Measurements from ENCODE around the gene MLPH.

MLPH gene

GRCh38 chr2:237567276-237568029 is 80.4 kb downstream of the MLPH start:
- peak overlapping the region; percentile 44 for H3K9ac ChIP-seq (ENCODE audit: low read depth, low read length, poor library complexity)
- no CpG with 5 or more reads among the region's 16 CpGs for WGBS, 2 donors (ENCODE audit: extremely low coverage in 2 of 2, insufficient read length in 2 of 2, insufficient replicate concordance in 1 of 2)
- H2BK5ac ChIP-seq (ENCODE audit: low read length): no peak overlapping the region

GRCh38 chr2:237568121-237568660 is 81.1 kb downstream of the MLPH start:
- Histone ChIP-seq H2BK12ac (ENCODE audit: low read length) (no peak overlapping the region), H3K23ac (ENCODE audit: low read depth, low read length, poor library complexity) (peak overlapping the region; percentile 47), H3K9ac (ENCODE audit: low read depth, low read length, poor library complexity) (no peak overlapping the region), H3K4ac (ENCODE audit: low read length) (no peak overlapping the region), H2BK120ac (ENCODE audit: low read depth, low read length) (no peak overlapping the region), H3K9me3 (replicated peaks in 1 of 2; ENCODE audit: control insufficient read depth in 2 of 2, insufficient read depth in 1 of 2, low read depth in 1 of 2, low read length in 2 of 2) (peaks cover 0 to 8% of the 10 kb centered on the region in 2 donors), H4K91ac (ENCODE audit: low read depth, low read length, poor library complexity) (no peak overlapping the region), H2BK15ac (ENCODE audit: low read length) (no peak overlapping the region), H3K4me3 (ENCODE audit: low read length in 2 of 2) (no peak overlapping the region), H2BK5ac (ENCODE audit: low read length) (no peak overlapping the region), H3K18ac (ENCODE audit: low read length) (peak overlapping the region; percentile 41), H3K4me1 (ENCODE audit: control insufficient read depth in 2 of 2, insufficient read depth in 1 of 2, low read depth in 1 of 2, low read length in 2 of 2) (no peaks in the 10 kb centered on the region), H3K4me2 (ENCODE audit: insufficient read depth, low read length, poor library complexity, severe bottlenecking) (no peak overlapping the region), H2AFZ (ENCODE audit: low read length) (no peak overlapping the region), H3K79me1 (ENCODE audit: low read depth, low read length) (peaks cover 2% of the 10 kb centered on the region), H3K27me3 (ENCODE audit: control insufficient read depth in 3 of 3, insufficient read depth in 3 of 3, low read depth in 1 of 3, low read length in 3 of 3) (peaks cover 0 to 9% (median 0%) of the 10 kb centered on the region in 3 experiments), H4K8ac (ENCODE audit: low read depth, low read length) (no peak overlapping the region), H2AK5ac (ENCODE audit: low read depth, low read length) (no peak overlapping the region), H3K14ac (ENCODE audit: low read length) (peak overlapping the region; percentile 95), H3K27ac (replicated peaks; ENCODE audit: low read length) (no peak overlapping the region), H3K36me3 (replicated peaks in 1 of 2; ENCODE audit: control insufficient read depth in 2 of 2, insufficient read depth in 2 of 2, low read length in 2 of 2) (no peaks in the 10 kb centered on the region)
- no CpG with 5 or more reads among the region's 9 CpGs for WGBS, 2 donors (ENCODE audit: extremely low coverage in 2 of 2, insufficient read length in 2 of 2, insufficient replicate concordance in 1 of 2)
- DNase-seq (ENCODE audit: low spot score): no peak

More at GRCh38 chr2:237567276-237568029, 80.4 kb downstream of the MLPH start:
- Histone ChIP-seq H3K79me1 (ENCODE audit: low read depth, low read length) (peaks cover 2% of the 10 kb centered on the region), H3K4me3 (ENCODE audit: low read length in 2 of 2) (no peak overlapping the region), H4K8ac (ENCODE audit: low read depth, low read length) (no peak overlapping the region), H3K18ac (ENCODE audit: low read length) (no peak overlapping the region), H2BK12ac (ENCODE audit: low read length) (no peak overlapping the region), H3K4me1 (ENCODE audit: control insufficient read depth in 2 of 2, insufficient read depth in 1 of 2, low read depth in 1 of 2, low read length in 2 of 2) (no peaks in the 10 kb centered on the region), H3K27me3 (ENCODE audit: control insufficient read depth in 3 of 3, insufficient read depth in 3 of 3, low read depth in 1 of 3, low read length in 3 of 3) (peaks cover 0 to 7% (median 0%) of the 10 kb centered on the region in 3 experiments), H2BK15ac (ENCODE audit: low read length) (no peak overlapping the region), H4K91ac (ENCODE audit: low read depth, low read length, poor library complexity) (no peak overlapping the region), H2BK120ac (ENCODE audit: low read depth, low read length) (no peak overlapping the region), H3K4me2 (ENCODE audit: insufficient read depth, low read length, poor library complexity, severe bottlenecking) (no peak overlapping the region), H3K14ac (ENCODE audit: low read length) (no peak overlapping the region), H3K27ac (replicated peaks; ENCODE audit: low read length) (no peak overlapping the region), H2AFZ (ENCODE audit: low read length) (no peak overlapping the region), H3K9me3 (replicated peaks in 1 of 2; ENCODE audit: control insufficient read depth in 2 of 2, insufficient read depth in 1 of 2, low read depth in 1 of 2, low read length in 2 of 2) (peaks cover 0 to 8% of the 10 kb centered on the region in 2 donors), H2AK5ac (ENCODE audit: low read depth, low read length) (no peak overlapping the region), H3K4ac (ENCODE audit: low read length) (no peak overlapping the region), H3K23ac (ENCODE audit: low read depth, low read length, poor library complexity) (peak overlapping the region; percentile 47), H3K36me3 (replicated peaks in 1 of 2; ENCODE audit: control insufficient read depth in 2 of 2, insufficient read depth in 2 of 2, low read length in 2 of 2) (no peaks in the 10 kb centered on the region)
- no peak for DNase-seq (ENCODE audit: low spot score)

- H3K4me1 ChIP-seq (ENCODE audit: control insufficient read depth in 2 of 2, insufficient read depth in 1 of 2, low read depth in 1 of 2, low read length in 2 of 2): no peaks in the 10 kb centered on the region
- H2BK120ac ChIP-seq (ENCODE audit: low read depth, low read length): no peak overlapping the region
- no peak overlapping the region for H2AK5ac ChIP-seq (ENCODE audit: low read depth, low read length)
- no peak overlapping the region for H2BK12ac ChIP-seq (ENCODE audit: low read length)
- no peak overlapping the region for H3K4ac ChIP-seq (ENCODE audit: low read length)
- H3K27ac ChIP-seq (replicated peaks; ENCODE audit: low read length): no peak overlapping the region
- H2BK5ac ChIP-seq (ENCODE audit: low read length): no peak overlapping the region
- no CpG with 5 or more reads among the region's 5 CpGs for WGBS, 2 donors (ENCODE audit: extremely low coverage in 2 of 2, insufficient read length in 2 of 2, insufficient replicate concordance in 1 of 2)
- H3K4me2 ChIP-seq (ENCODE audit: insufficient read depth, low read length, poor library complexity, severe bottlenecking): no peak overlapping the region
- no peaks in the 10 kb centered on the region for H3K36me3 ChIP-seq (replicated peaks in 1 of 2; ENCODE audit: control insufficient read depth in 2 of 2, insufficient read depth in 2 of 2, low read length in 2 of 2)
- H3K9ac ChIP-seq (ENCODE audit: low read depth, low read length, poor library complexity): no peak overlapping the region
- H3K18ac ChIP-seq (ENCODE audit: low read length): no peak overlapping the region
- no peak for DNase-seq (ENCODE audit: low spot score)
- no peak overlapping the region for H2AFZ ChIP-seq (ENCODE audit: low read length)
- peaks cover 0 to 5% (median 0%) of the 10 kb centered on the region in 3 experiments for H3K27me3 ChIP-seq (ENCODE audit: control insufficient read depth in 3 of 3, insufficient read depth in 3 of 3, low read depth in 1 of 3, low read length in 3 of 3)
- H4K91ac ChIP-seq (ENCODE audit: low read depth, low read length, poor library complexity): no peak overlapping the region
- no peak overlapping the region for H3K4me3 ChIP-seq (ENCODE audit: low read length in 2 of 2)
- no peak overlapping the region for H4K8ac ChIP-seq (ENCODE audit: low read depth, low read length)
- H2BK15ac ChIP-seq (ENCODE audit: low read length): no peak overlapping the region
- peaks cover 2% of the 10 kb centered on the region for H3K79me1 ChIP-seq (ENCODE audit: low read depth, low read length)
- no peak overlapping the region for H3K23ac ChIP-seq (ENCODE audit: low read depth, low read length, poor library complexity)
- peaks cover 0 to 8% of the 10 kb centered on the region in 2 donors for H3K9me3 ChIP-seq (replicated peaks in 1 of 2; ENCODE audit: control insufficient read depth in 2 of 2, insufficient read depth in 1 of 2, low read depth in 1 of 2, low read length in 2 of 2)
- H3K14ac ChIP-seq (ENCODE audit: low read length): no peak overlapping the region
Measured at GRCh38 chr2:237569041-237569440, 82.0 kb downstream of the MLPH start.

GRCh38 chr2:237569896-237570295 is 82.8 kb downstream of the MLPH start:
- no peak overlapping the region for H3K4me3 ChIP-seq (ENCODE audit: low read length in 2 of 2)
- H2BK120ac ChIP-seq (ENCODE audit: low read depth, low read length): no peak overlapping the region
- no peak overlapping the region for H3K4ac ChIP-seq (ENCODE audit: low read length)
- no peak overlapping the region for H3K14ac ChIP-seq (ENCODE audit: low read length)
- H3K4me1 ChIP-seq (ENCODE audit: control insufficient read depth in 2 of 2, insufficient read depth in 1 of 2, low read depth in 1 of 2, low read length in 2 of 2): no peaks in the 10 kb centered on the region
- H3K18ac ChIP-seq (ENCODE audit: low read length): no peak overlapping the region
- no peak overlapping the region for H4K91ac ChIP-seq (ENCODE audit: low read depth, low read length, poor library complexity)
- peaks cover 2% of the 10 kb centered on the region for H3K79me1 ChIP-seq (ENCODE audit: low read depth, low read length)
- peaks cover 0 to 9% (median 0%) of the 10 kb centered on the region in 3 experiments for H3K27me3 ChIP-seq (ENCODE audit: control insufficient read depth in 3 of 3, insufficient read depth in 3 of 3, low read depth in 1 of 3, low read length in 3 of 3)
- H3K4me2 ChIP-seq (ENCODE audit: insufficient read depth, low read length, poor library complexity, severe bottlenecking): no peak overlapping the region
- no peak overlapping the region for H3K27ac ChIP-seq (replicated peaks; ENCODE audit: low read length)
- no peak overlapping the region for H3K23ac ChIP-seq (ENCODE audit: low read depth, low read length, poor library complexity)
- no peak overlapping the region for H2AFZ ChIP-seq (ENCODE audit: low read length)
- WGBS, 2 donors (ENCODE audit: extremely low coverage in 2 of 2, insufficient read length in 2 of 2, insufficient replicate concordance in 1 of 2): no CpG with 5 or more reads among the region's 3 CpGs
- H2BK12ac ChIP-seq (ENCODE audit: low read length): no peak overlapping the region
- H3K9ac ChIP-seq (ENCODE audit: low read depth, low read length, poor library complexity): no peak overlapping the region
- H3K36me3 ChIP-seq (replicated peaks in 1 of 2; ENCODE audit: control insufficient read depth in 2 of 2, insufficient read depth in 2 of 2, low read length in 2 of 2): no peaks in the 10 kb centered on the region
- H2BK5ac ChIP-seq (ENCODE audit: low read length): no peak overlapping the region
- H2AK5ac ChIP-seq (ENCODE audit: low read depth, low read length): no peak overlapping the region
- DNase-seq (ENCODE audit: low spot score): no peak
- H4K8ac ChIP-seq (ENCODE audit: low read depth, low read length): no peak overlapping the region
- no peak overlapping the region for H2BK15ac ChIP-seq (ENCODE audit: low read length)
- peaks cover 0 to 8% of the 10 kb centered on the region in 2 donors for H3K9me3 ChIP-seq (replicated peaks in 1 of 2; ENCODE audit: control insufficient read depth in 2 of 2, insufficient read depth in 1 of 2, low read depth in 1 of 2, low read length in 2 of 2)
